Duodenal mucosa (tissue), 2 donors: ENCODE results near the gene IBA57.
A peak's percentile ranks its signal among the peaks of the same experiment; 100 is the strongest.
"Not testable (repeated sequence)": the region's sequence is repeated elsewhere in the genome, so short reads cannot be mapped to it uniquely, and the experiment has no call there.

ENCODE experiments used
- H3K27ac ChIP-seq: one replicate; pipeline ENCODE4 v1.7.0; 2013; ENCODE audit warnings: low read depth, low read length
- H3K27me3 ChIP-seq, 2 donors: one replicate each; pipeline ENCODE4 v1.7.0; 2013; ENCODE audit warnings: low read length in 2 of 2, control low read depth in 1 of 2; ENCODE audit not compliant: insufficient read depth in 2 of 2, control insufficient read depth in 1 of 2
- H3K36me3 ChIP-seq, 2 donors: one replicate each; pipeline ENCODE4 v1.7.0; 2013; ENCODE audit warnings: low read length in 2 of 2, control low read depth in 1 of 2; ENCODE audit not compliant: insufficient read depth in 2 of 2, control insufficient read depth in 1 of 2
- H3K4me1 ChIP-seq, 2 donors: one replicate each; pipeline ENCODE4 v1.7.0; 2013; ENCODE audit warnings: low read length in 2 of 2, control low read depth in 1 of 2; ENCODE audit not compliant: insufficient read depth in 2 of 2, control insufficient read depth in 1 of 2
- H3K4me3 ChIP-seq, 2 donors: one replicate each; pipeline ENCODE4 v1.7.0; 2013; ENCODE audit warnings: low read length in 2 of 2, low read depth in 1 of 2
- H3K9ac ChIP-seq, 2 donors: one replicate each; pipeline ENCODE4 v1.7.0; 2013; ENCODE audit warnings: low read length in 2 of 2, low read depth in 1 of 2
- H3K9me3 ChIP-seq, 2 donors: one replicate each; pipeline ENCODE4 v1.7.0; 2013; ENCODE audit warnings: low read length in 2 of 2, control low read depth in 1 of 2; ENCODE audit not compliant: control insufficient read depth in 1 of 2

The IBA57 gene

GRCh38 chr1:228172591-228173527 is 7.3 kb downstream of the IBA57 start:
- Histone ChIP-seq H3K9ac (no peak overlapping the region), H3K36me3 (peaks cover 3 to 25% of the 10 kb centered on the region in 2 donors), H3K4me3 (no peak overlapping the region), H3K27me3 (no peaks in the 10 kb centered on the region), H3K27ac (no peak overlapping the region), H3K4me1 (peaks cover 0 to 2% of the 10 kb centered on the region in 2 donors), H3K9me3 (no peaks in the 10 kb centered on the region)

DNA sequence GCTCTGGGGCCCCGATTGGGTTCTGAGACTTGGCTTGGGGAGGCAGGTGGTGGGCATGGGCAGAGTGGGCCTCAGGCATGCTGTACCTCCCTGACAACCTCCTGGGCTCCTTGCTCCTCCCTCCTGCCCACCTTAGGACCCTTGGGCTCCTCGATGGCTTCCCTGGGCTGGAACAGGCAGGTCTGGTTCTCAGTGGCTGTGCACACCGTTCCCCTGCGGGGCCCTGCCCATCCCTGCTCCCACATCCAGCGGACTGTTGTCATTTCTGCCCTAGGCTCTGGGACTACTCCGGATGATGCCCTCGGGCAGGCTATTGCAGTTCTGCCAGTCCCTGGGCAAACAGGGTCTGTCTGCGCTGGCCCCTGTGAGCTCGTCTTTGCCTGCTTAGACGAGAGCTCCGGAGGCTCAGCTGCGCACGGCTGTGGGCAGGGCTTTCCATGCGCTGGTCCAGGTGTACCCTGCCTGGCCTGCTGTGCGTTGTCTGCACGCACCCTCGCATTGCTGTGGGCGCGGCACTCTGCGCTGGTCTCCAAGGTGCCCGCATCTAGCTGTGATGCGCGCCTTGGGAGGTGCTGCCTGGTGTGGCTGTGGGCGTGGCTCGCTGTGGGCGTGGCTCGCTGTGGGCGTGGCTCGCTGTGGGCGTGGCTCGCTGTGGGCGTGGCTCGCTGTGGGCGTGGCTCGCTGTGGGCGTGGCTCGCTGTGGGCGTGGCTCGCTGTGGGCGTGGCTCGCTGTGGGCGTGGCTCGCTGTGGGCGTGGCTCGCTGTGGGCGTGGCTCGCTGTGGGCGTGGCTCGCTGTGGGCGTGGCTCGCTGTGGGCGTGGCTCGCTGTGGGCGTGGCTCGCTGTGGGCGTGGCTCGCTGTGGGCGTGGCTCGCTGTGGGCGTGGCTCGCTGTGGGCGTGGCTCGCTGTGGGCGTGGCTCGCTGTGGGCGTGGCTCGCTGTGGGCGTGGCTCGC is 8.2 kb downstream of the IBA57 start:
- peaks cover 3 to 22% of the 10 kb centered on the region in 2 donors for H3K36me3 ChIP-seq
- H3K9me3 ChIP-seq, H3K27me3 ChIP-seq, H3K27ac ChIP-seq, H3K9ac ChIP-seq, H3K4me3 ChIP-seq, H3K4me1 ChIP-seq: not testable (repeated sequence)

GRCh38 chr1:228174482-228175315 is 9.1 kb downstream of the IBA57 start:
- no peaks in the 10 kb centered on the region for H3K9me3 ChIP-seq
- peak overlapping the region in 1 of 2 donors; percentile 10 for H3K4me3 ChIP-seq
- H3K27ac ChIP-seq = no peak overlapping the region
- peaks cover 3 to 22% of the 10 kb centered on the region in 2 donors for H3K36me3 ChIP-seq
- no peak overlapping the region for H3K9ac ChIP-seq
- H3K4me1 ChIP-seq = peaks cover 0 to 4% of the 10 kb centered on the region in 2 donors
- H3K27me3 ChIP-seq = no peaks in the 10 kb centered on the region

DNA sequence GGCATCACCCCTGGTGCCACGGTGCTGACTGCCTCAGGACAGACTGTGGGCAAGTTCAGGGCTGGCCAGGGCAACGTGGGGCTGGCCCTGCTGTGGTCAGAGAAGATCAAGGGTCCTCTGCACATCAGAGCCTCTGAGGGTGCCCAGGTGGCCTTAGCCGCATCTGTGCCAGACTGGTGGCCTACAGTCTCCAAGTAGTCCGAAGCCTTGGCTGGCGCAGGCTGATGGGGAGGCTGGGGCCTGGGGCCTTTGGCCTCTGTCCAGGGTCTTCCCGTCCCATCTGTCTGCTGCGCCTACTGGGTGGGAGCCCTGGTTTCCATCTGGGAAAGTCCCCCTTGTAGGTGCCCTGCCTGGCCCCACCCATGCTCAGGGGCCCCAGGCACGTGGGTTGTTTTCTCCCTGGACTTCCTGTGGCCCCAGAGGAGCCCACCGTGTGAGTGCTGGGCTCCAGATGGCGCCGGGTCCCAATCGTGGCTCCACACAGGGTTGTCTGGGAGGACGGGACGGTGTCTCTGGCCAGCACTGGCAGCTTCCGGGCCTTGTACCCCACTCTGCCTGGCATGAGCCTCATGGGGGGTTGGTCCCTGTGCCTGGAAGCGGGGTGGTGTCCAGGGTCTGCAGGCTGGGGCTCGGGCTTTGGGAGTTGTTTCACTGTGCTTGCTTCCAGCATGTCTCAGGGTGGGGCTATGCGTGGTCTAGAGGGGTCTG is 9.9 kb downstream of the IBA57 start:
- no peak overlapping the region for H3K4me3 ChIP-seq
- peaks cover 3 to 22% of the 10 kb centered on the region in 2 donors for H3K36me3 ChIP-seq
- H3K4me1 ChIP-seq = peaks cover 0 to 4% of the 10 kb centered on the region in 2 donors
- no peaks in the 10 kb centered on the region for H3K27me3 ChIP-seq
- no peak overlapping the region for H3K27ac ChIP-seq
- H3K9me3 ChIP-seq = no peaks in the 10 kb centered on the region
- no peak overlapping the region for H3K9ac ChIP-seq

- Histone ChIP-seq H3K9me3 (no peaks in the 10 kb centered on the region), H3K27ac (no peak overlapping the region), H3K4me3 (no peak overlapping the region), H3K36me3 (peaks cover 3 to 22% of the 10 kb centered on the region in 2 donors), H3K4me1 (peaks cover 0 to 4% of the 10 kb centered on the region in 2 donors), H3K9ac (no peak overlapping the region), H3K27me3 (no peaks in the 10 kb centered on the region)
Observed at GRCh38 chr1:228176024-228176395, 10.4 kb downstream of the IBA57 start.

GRCh38 chr1:228176461-228177182 is 11.0 kb downstream of the IBA57 start:
- H3K27ac ChIP-seq = no peak overlapping the region
- peaks cover 3 to 22% of the 10 kb centered on the region in 2 donors for H3K36me3 ChIP-seq
- peaks cover 0 to 4% of the 10 kb centered on the region in 2 donors for H3K4me1 ChIP-seq
- H3K9ac ChIP-seq = no peak overlapping the region
- H3K27me3 ChIP-seq = no peaks in the 10 kb centered on the region
- no peaks in the 10 kb centered on the region for H3K9me3 ChIP-seq
- H3K4me3 ChIP-seq = no peak overlapping the region

GRCh38 chr1:228177183-228177475 is 11.5 kb downstream of the IBA57 start:
- Histone ChIP-seq H3K27ac (no peak overlapping the region), H3K4me1 (peaks cover 0 to 4% of the 10 kb centered on the region in 2 donors)

GRCh38 chr1:228177721-228178710 is 12.4 kb downstream of the IBA57 start:
- H3K9me3 ChIP-seq = no peaks in the 10 kb centered on the region
- no peak overlapping the region for H3K27ac ChIP-seq
- H3K4me3 ChIP-seq = no peak overlapping the region
- peaks cover 0 to 4% of the 10 kb centered on the region in 2 donors for H3K4me1 ChIP-seq
- no peaks in the 10 kb centered on the region for H3K27me3 ChIP-seq
- no peak overlapping the region for H3K9ac ChIP-seq
- peaks cover 3 to 17% of the 10 kb centered on the region in 2 donors for H3K36me3 ChIP-seq

More at GRCh38 chr1:228177183-228177475, 11.5 kb downstream of the IBA57 start:
- Histone ChIP-seq H3K36me3 (peaks cover 3 to 22% of the 10 kb centered on the region in 2 donors), H3K9me3 (no peaks in the 10 kb centered on the region), H3K27me3 (no peaks in the 10 kb centered on the region), H3K4me3 (no peak overlapping the region), H3K9ac (no peak overlapping the region)
